ENCODE data around the gene BUD31.

GRCh38 chr7:99373091-99374066 lies 35.4 kb upstream of the BUD31 start:
- TF ChIP-seq CTCF (IDR thresholded peaks at IDR 0.05) (no peak), POLR2A (IDR thresholded peaks at IDR 0.05) (no peak)

Measured in Peyer's patch (tissue), 4 donors.